H1 (cell line): ENCODE data around the gene TP73. TPM values are rescaled to one million over a fixed set of nuclear protein-coding genes. Genes with fewer than 3 reads are reported as not detected.
A peak's percentile ranks its signal among the peaks of the same experiment; 100 is the strongest.

Experiments used
- CTCF ChIA-PET: fragments of 300-600 bp; sonication (Branson Sonifier 250); formaldehyde crosslinking; loops from one replicate; lab custom pipeline; 2021; ENCODE audit not compliant: partially characterized antibody; lab: Charles Lee
- POLR2A ChIA-PET: fragments of 300-600 bp; sonication (Branson Sonifier 250); formaldehyde crosslinking; loops from one replicate; lab custom pipeline; 2021; ENCODE audit warnings: inconsistent platforms; ENCODE audit not compliant: partially characterized antibody; lab: Charles Lee
- DNase-seq, 2 experiments: peaks; one replicate each; pipeline versions ENCODE4 v3.0.0 to v3.0.0-alpha.2; 2010 to 2022; ENCODE audit warnings: low spot score in 2 of 2, low read depth in 1 of 2, mixed read lengths in 1 of 2
- FAIRE-seq: peaks from 2 replicates; lab custom pipeline; 2011; peaks lifted over from hg19 to GRCh38; lab: Jason Lieb, UNC
- H2AFZ ChIP-seq: 2 replicates; pipeline ENCODE4 v1.8.1; 2012; ENCODE audit warnings: low read length, inconsistent platforms
- H2AK5ac ChIP-seq: 2 replicates; pipeline ENCODE4 v1.6.1; 2013; ENCODE audit warnings: low read depth, low read length
- H2BK120ac ChIP-seq: replicated peaks from 2 replicates; pipeline ENCODE3; 2013; ENCODE audit warnings: low read depth, low read length, inconsistent platforms
- H2BK12ac ChIP-seq: 2 replicates; pipeline ENCODE4 v1.6.1; 2013; ENCODE audit warnings: low read depth, low read length
- H2BK15ac ChIP-seq: 2 replicates; pipeline ENCODE4 v1.6.1; 2013; ENCODE audit warnings: low read length
- H2BK20ac ChIP-seq: 2 replicates; pipeline ENCODE4 v1.6.1; 2013; ENCODE audit warnings: low read length
- H2BK5ac ChIP-seq: 2 replicates; pipeline ENCODE4 v1.6.1; 2013; ENCODE audit warnings: low read depth, low read length
- H3K14ac ChIP-seq: 2 replicates; pipeline ENCODE4 v1.6.1; 2013; ENCODE audit warnings: inconsistent platforms; ENCODE audit not compliant: insufficient read length
- H3K18ac ChIP-seq: 2 replicates; pipeline ENCODE4 v1.6.1; 2013; ENCODE audit warnings: low read length; ENCODE audit errors: extremely low read depth
- H3K23ac ChIP-seq: 2 replicates; pipeline ENCODE4 v1.6.1; 2013; ENCODE audit warnings: inconsistent platforms; ENCODE audit not compliant: insufficient read length
- H3K23me2 ChIP-seq: 2 replicates; pipeline ENCODE4 v1.6.1; 2013; ENCODE audit warnings: low read depth, low read length
- H3K27ac ChIP-seq: 2 replicates; pipeline ENCODE4 v1.6.1; 2011; ENCODE audit warnings: low read depth, low read length, inconsistent platforms
- H3K27me3 ChIP-seq, 4 experiments: replicated peaks in 1 of 4; 1 replicate in 1 of 4; 2 replicates in 3 of 4; pipeline versions ENCODE4 v1.6.1 to v1.8.1; 2011 to 2013; ENCODE audit warnings: low read length in 3 of 4, mild to moderate bottlenecking in 3 of 4, inconsistent platforms in 2 of 4, mixed read lengths in 2 of 4, moderate library complexity in 1 of 4; ENCODE audit not compliant: control insufficient read depth in 3 of 4, insufficient read depth in 3 of 4; ENCODE audit errors: extremely low read depth in 1 of 4
- H3K36me3 ChIP-seq, 4 experiments: 2 replicates each; pipeline versions ENCODE4 v1.6.1 to v1.8.1; 2011 to 2013; ENCODE audit warnings: mild to moderate bottlenecking in 4 of 4, low read length in 3 of 4, moderate library complexity in 2 of 4, control low read depth in 1 of 4, inconsistent platforms in 1 of 4; ENCODE audit not compliant: insufficient read depth in 4 of 4, control insufficient read depth in 2 of 4
- H3K4ac ChIP-seq: replicated peaks from 2 replicates; pipeline ENCODE3; 2013; ENCODE audit warnings: low read length, low read depth, mixed read lengths, inconsistent platforms; ENCODE audit not compliant: insufficient read length
- H3K4me1 ChIP-seq, 4 experiments: replicated peaks in 1 of 4; 1 replicate in 1 of 4; 2 replicates in 3 of 4; pipeline versions ENCODE4 v1.6.1 to v1.8.1; 2011 to 2013; ENCODE audit warnings: low read length in 3 of 4, inconsistent platforms in 2 of 4, mixed read lengths in 1 of 4; ENCODE audit not compliant: insufficient read depth in 4 of 4, control insufficient read depth in 3 of 4
- H3K4me2 ChIP-seq, 2 experiments: 2 replicates each; pipeline versions ENCODE4 v1.6.1 to v1.8.1; 2011 to 2013; ENCODE audit warnings: low read depth in 2 of 2, low read length in 2 of 2, control low read depth in 1 of 2, inconsistent platforms in 1 of 2, mild to moderate bottlenecking in 1 of 2; ENCODE audit not compliant: insufficient read depth in 1 of 2
- H3K4me3 ChIP-seq, 4 experiments: fragments of 200-600, 300-600 bp in 1 of 4; sonication (generic), shearing (Covaris generic), sonication (Bioruptor Twin) in 1 of 4; 2 replicates each; pipeline versions ENCODE4 v1.5.1 to v1.8.1; 2011 to 2016; ENCODE audit warnings: low read length in 4 of 4, low read depth in 3 of 4, control low read depth in 2 of 4, inconsistent platforms in 2 of 4, mild to moderate bottlenecking in 2 of 4, mixed read lengths in 1 of 4, moderate library complexity in 1 of 4; ENCODE audit not compliant: insufficient read depth in 2 of 4; ENCODE audit errors: extremely low read depth in 1 of 4
- H3K56ac ChIP-seq: replicated peaks from 2 replicates; pipeline ENCODE3; 2013; ENCODE audit warnings: low read depth, mild to moderate bottlenecking, mixed read lengths, low read length, inconsistent platforms; ENCODE audit not compliant: insufficient read length
- H3K79me1 ChIP-seq: 2 replicates; pipeline ENCODE4 v1.6.1; 2013; ENCODE audit warnings: low read depth, low read length, control low read depth
- H3K79me2 ChIP-seq, 2 experiments: 2 replicates each; pipeline versions ENCODE4 v1.6.1 to v1.8.1; 2012 to 2013; ENCODE audit warnings: low read length in 2 of 2, mild to moderate bottlenecking in 2 of 2, inconsistent platforms in 1 of 2; ENCODE audit not compliant: insufficient read depth in 2 of 2, control insufficient read depth in 1 of 2
- H3K9ac ChIP-seq, 4 experiments: replicated peaks in 1 of 4; 1 replicate in 1 of 4; 2 replicates in 3 of 4; pipeline versions ENCODE4 v1.6.1 to v1.8.1; 2011 to 2013; ENCODE audit warnings: low read depth in 3 of 4, low read length in 3 of 4, control low read depth in 2 of 4, mild to moderate bottlenecking in 2 of 4, moderate library complexity in 2 of 4, inconsistent platforms in 1 of 4; ENCODE audit errors: extremely low read depth in 1 of 4
- H3K9me3 ChIP-seq, 2 experiments: 2 replicates each; pipeline versions ENCODE4 v1.6.1 to v1.8.1; 2012 to 2013; ENCODE audit warnings: mild to moderate bottlenecking in 2 of 2, moderate library complexity in 2 of 2, control low read depth in 1 of 2, inconsistent platforms in 1 of 2, low read depth in 1 of 2, low read length in 1 of 2, mixed read lengths in 1 of 2; ENCODE audit not compliant: insufficient read depth in 2 of 2
- H4K20me1 ChIP-seq, 2 experiments: replicated peaks in 1 of 2; 2 replicates each; pipeline versions ENCODE3 to v1.8.1; 2011 to 2013; ENCODE audit warnings: inconsistent platforms in 2 of 2, low read length in 2 of 2, mild to moderate bottlenecking in 1 of 2; ENCODE audit not compliant: insufficient read depth in 2 of 2, control insufficient read depth in 1 of 2
- H4K5ac ChIP-seq: 2 replicates; pipeline ENCODE4 v1.6.1; 2013; ENCODE audit warnings: low read length, low read depth, mixed read lengths, inconsistent platforms; ENCODE audit not compliant: insufficient read length
- H4K8ac ChIP-seq: 2 replicates; pipeline ENCODE4 v1.8.0; 2013; ENCODE audit warnings: mild to moderate bottlenecking, moderate library complexity, low read length, inconsistent platforms; ENCODE audit not compliant: insufficient read depth; ENCODE audit errors: extremely low read depth
- H4K91ac ChIP-seq: replicated peaks from 2 replicates; pipeline ENCODE3; 2013; ENCODE audit warnings: low read length, mixed read lengths, inconsistent platforms; ENCODE audit not compliant: insufficient read length
- EP300 ChIP-seq, 2 experiments: IDR thresholded peaks; 1 replicate in 1 of 2; 2 replicates in 1 of 2; pipeline ENCODE4 v1.6.1; 2011 to 2012; ENCODE audit warnings: low read depth in 2 of 2, low read length in 2 of 2, mild to moderate bottlenecking in 2 of 2, borderline replicate concordance in 1 of 2, inconsistent platforms in 1 of 2, moderate library complexity in 1 of 2
- WGBS, 2 experiments: shearing (Covaris generic) in 1 of 2; methylation state at CpG; one replicate each; pipeline versions ENCODE4 v1.1.6 to v1.1.7; 2013 to 2015; ENCODE audit warnings: low lambda C conversion rate in 2 of 2, mixed read lengths in 2 of 2, inconsistent platforms in 1 of 2, low coverage in 1 of 2, missing lambda C conversion rate in 1 of 2; ENCODE audit not compliant: insufficient replicate concordance in 2 of 2, insufficient coverage in 1 of 2, insufficient read length in 1 of 2; ENCODE audit errors: extremely low coverage in 1 of 2, missing lambda C conversion rate in 1 of 2; 5-methylcytosine and 5-hydroxymethylcytosine counted together
- polyA plus RNA-seq, 7 experiments: library from polyadenylated mRNA; depleted of rRNA in 3 of 7; stranded (reverse) in 5 of 7; unstranded in 2 of 7; fragments of >200 nt in 5 of 7; fragments of 200-250 nt in 2 of 7; gene quantifications; 1 replicate in 5 of 7; 2 replicates in 1 of 7; 4 replicates in 1 of 7; pipeline versions ENCODE4 v1.2.1 to v1.2.3, GENCODE V29; 2011 to 2013; ENCODE audit warnings: missing spikeins in 2 of 7, mixed read lengths in 2 of 7
- total RNA-seq: library from RNA; stranded (reverse); fragmentation: NEBNext Ultra II Directional; extraction: Animal tissue kit (Norgen Biotek cat#: 25700); gene quantifications from 2 replicates; pipeline ENCODE4 v1.2.1, GENCODE V29; 2021
- TF ChIP-seq, protein P1 (sequence below): IDR thresholded peaks from 2 replicates; pipeline ENCODE4 v1.6.1; 2012; ENCODE audit warnings: inconsistent platforms
- TF ChIP-seq, protein P2 (sequence below): IDR thresholded peaks from 2 replicates; pipeline ENCODE4 v1.6.1; 2012; ENCODE audit warnings: inconsistent platforms

Gene TP73
- total and polyA plus RNA-seq, 2 of the 8 experiments (the other 6 are each of a cell fraction or from before 2014, with no cell fraction given), result 2.6 to 3.1 TPM

DNA sequence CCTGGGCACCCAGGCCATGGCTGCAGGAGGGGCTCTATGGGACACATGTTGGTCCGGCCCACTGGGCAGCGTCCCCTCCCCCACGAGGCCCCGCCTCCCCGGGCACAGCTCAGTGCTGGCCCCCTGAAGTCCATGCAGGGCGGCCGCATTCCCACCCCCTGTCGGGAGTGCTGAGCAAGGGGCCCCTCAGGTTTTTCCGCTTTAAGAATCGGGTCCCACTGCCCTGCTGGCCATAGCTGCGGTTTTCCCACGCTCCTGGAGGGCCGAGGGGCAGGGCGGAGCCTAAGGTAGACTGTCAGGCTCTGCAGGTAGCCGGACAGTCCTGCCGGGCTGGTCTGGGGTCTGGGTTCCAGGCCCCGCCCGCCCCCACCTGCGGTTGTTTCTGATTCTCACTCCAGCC is 56.5 kb downstream of the TP73 start:
- H3K4me3 ChIP-seq, result peak overlapping the region in 1 of 4 experiments; percentile 38; a peak in 1 of 8 replicates
- FAIRE-seq (no peak), DNase-seq (peak in 1 of 2 experiments; percentile 65)

More for the DNA sequence above, 56.5 kb downstream of the TP73 start:
- Histone ChIP-seq H3K27me3 (peaks cover 0 to 17% (median 5%) of the 10 kb centered on the region in 4 experiments; a peak in 4 of 7 replicates), H3K79me2 (no peaks in the 10 kb centered on the region), H3K27ac (no peak overlapping the region), H4K91ac (no peak overlapping the region), H4K8ac (0 out of 2 replicates have a peak overlapping the region, but pooled peaks have one; percentile 5), H2BK5ac (no peak overlapping the region), H3K18ac (no peak overlapping the region), H4K20me1 (peaks cover 7 to 19% of the 10 kb centered on the region in 2 experiments), H3K23me2 (no peaks in the 10 kb centered on the region; the same call in 1 of the 2 replicates), H3K4me2 (peak overlapping the region; percentile 68 to 72; a peak in 3 of 4 replicates), H3K4ac (no peak overlapping the region), H3K14ac (no peak overlapping the region), H2AFZ (no peak overlapping the region), H3K56ac (no peak overlapping the region), H3K23ac (no peak overlapping the region), H3K36me3 (no peaks in the 10 kb centered on the region), H2BK120ac (no peak overlapping the region), H3K4me1 (peaks cover 4 to 32% (median 27%) of the 10 kb centered on the region in 4 experiments), H2AK5ac (no peak overlapping the region), H2BK15ac (no peak overlapping the region), H3K9ac (no peak overlapping the region), H3K79me1 (no peaks in the 10 kb centered on the region; the same call in 1 of the 2 replicates), H4K5ac (no peak overlapping the region), H2BK20ac (no peak overlapping the region), H2BK12ac (no peak overlapping the region), H3K9me3 (no peaks in the 10 kb centered on the region)
- ChIA-PET POLR2A (interaction anchor here (0.8 kb wide), 1 partner anchor 53 kb away, joined by 3 read pairs; no protein-coding TSS in a partner anchor), CTCF (interaction anchor here (0.6 to 2.7 kb wide), 9 partner anchors 9 to 90 kb away, joined by 3 to 15 read pairs (median 4); no protein-coding TSS in a partner anchor)
- WGBS, 2 experiments, result 27% methylated on average over 15 of the region's 19 CpGs; no CpG with 5 or more reads in 1 of the 2 experiments
- TF ChIP-seq, protein P1, sequence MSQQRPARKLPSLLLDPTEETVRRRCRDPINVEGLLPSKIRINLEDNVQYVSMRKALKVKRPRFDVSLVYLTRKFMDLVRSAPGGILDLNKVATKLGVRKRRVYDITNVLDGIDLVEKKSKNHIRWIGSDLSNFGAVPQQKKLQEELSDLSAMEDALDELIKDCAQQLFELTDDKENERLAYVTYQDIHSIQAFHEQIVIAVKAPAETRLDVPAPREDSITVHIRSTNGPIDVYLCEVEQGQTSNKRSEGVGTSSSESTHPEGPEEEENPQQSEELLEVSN, result peak; percentile 61
- no peak for TF ChIP-seq EP300 (IDR thresholded peaks at IDR 0.05; ENCODE audit: borderline replicate concordance in 1 of 2, low read depth in 2 of 2, low read length in 2 of 2)
- TF ChIP-seq, protein P2, sequence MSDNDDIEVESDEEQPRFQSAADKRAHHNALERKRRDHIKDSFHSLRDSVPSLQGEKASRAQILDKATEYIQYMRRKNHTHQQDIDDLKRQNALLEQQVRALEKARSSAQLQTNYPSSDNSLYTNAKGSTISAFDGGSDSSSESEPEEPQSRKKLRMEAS, result 0 out of 2 replicates have a peak, but pooled peaks have one; percentile 18
